GM21381 (cell line): Measurements from ENCODE around the gene PLK5.
"Not testable (repeated sequence)": the region's sequence is repeated elsewhere in the genome, so short reads cannot be mapped to it uniquely, and the experiment has no call there.

Experiments used
- ATAC-seq: cut with Tn5 transposase; IDR thresholded peaks from one replicate; pipeline ENCODE4 v1.9.1; 2021; ENCODE audit warnings: mild to moderate bottlenecking, moderate library complexity; ENCODE audit not compliant: unreplicated experiment

The PLK5 gene

GRCh38 chr19:1524972-1525325, 1.1 kb downstream of the PLK5 start:
- no peak for ATAC-seq

DNA sequence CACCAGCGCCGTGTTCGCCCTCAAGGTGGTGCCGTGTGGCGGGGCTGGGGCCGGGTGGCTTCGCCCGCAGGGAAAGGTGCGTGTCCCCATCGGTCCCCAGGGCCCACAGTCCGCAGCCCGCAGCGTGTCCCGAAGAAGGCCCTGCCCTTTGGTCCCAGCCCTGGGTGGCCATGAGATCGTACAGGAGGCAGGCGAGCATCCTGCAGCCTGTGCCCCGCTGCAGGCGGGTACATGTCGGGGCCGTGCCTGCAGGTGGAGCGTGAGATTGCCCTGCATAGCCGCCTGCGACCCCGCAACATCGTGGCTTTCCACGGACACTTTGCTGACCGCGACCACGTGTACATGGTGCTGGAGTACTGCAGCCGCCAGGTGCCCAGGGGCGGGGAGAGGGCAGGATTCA, 1.5 kb downstream of the PLK5 start:
- ATAC-seq, result no peak

DNA sequence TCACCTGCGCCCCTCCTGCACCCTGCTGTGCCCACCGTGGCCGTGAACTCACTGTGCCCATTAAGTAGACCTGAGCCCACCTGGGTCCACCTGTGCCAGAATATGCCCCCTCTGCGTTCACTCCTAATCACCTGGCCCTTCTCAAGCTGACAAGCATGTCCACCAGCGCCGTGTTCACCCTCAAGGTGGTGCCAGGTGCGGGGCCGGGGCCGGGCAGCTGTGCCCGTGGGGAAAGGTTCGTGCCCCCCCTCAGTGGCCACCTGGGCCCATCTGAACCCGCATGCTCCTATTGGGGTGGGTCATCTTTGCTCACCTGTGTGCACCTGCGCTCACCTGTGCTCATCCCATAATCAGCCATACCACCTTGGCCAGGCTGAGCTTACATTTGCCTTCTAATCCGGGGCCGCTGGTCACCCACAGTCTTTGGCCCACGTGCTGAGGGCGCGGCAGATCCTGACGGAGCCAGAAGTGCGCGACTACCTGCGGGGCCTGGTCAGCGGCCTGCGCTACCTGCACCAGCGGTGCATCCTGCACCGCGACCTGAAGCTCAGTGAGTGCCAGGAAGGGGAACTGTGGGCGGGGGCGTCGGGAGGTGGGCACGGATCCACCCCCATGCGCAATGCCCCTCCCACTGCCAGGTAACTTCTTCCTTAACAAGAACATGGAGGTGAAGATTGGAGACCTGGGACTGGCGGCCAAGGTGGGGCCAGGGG, 2.3 kb downstream of the PLK5 start:
- ATAC-seq, result no peak

DNA sequence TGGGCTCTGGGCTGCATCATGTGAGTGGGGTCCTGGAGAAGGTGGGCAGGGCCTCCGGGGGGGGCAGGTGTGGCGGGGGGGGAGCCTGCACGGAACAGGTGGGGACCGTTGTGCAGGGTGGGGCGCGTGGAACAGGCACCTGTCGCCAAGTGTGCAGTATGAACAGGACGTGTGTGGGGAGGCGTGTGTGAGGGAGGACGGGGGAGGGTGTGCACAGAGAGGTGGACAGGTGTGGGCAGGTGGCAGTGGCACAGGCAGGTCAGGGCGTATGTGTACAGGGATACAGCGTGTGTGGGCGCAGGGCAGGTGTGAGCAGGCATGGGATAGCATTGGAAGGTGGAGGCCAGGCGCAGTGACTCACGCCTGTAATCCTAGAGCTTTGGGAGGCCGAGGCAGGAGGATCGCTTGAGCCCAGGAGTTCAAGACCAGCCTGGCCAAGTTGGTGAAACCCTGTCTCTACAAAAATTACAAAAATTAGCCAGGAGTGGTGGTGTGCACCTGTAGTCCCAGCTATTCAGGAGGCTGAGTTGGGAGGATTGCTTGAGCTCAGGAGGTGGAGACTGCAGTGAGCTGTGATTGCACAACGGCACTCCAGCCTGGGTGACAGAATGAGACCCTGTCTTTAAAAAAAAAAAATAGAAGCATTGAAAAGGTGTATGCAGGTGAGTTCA, 3.2 kb downstream of the PLK5 start:
- no peak for ATAC-seq

DNA sequence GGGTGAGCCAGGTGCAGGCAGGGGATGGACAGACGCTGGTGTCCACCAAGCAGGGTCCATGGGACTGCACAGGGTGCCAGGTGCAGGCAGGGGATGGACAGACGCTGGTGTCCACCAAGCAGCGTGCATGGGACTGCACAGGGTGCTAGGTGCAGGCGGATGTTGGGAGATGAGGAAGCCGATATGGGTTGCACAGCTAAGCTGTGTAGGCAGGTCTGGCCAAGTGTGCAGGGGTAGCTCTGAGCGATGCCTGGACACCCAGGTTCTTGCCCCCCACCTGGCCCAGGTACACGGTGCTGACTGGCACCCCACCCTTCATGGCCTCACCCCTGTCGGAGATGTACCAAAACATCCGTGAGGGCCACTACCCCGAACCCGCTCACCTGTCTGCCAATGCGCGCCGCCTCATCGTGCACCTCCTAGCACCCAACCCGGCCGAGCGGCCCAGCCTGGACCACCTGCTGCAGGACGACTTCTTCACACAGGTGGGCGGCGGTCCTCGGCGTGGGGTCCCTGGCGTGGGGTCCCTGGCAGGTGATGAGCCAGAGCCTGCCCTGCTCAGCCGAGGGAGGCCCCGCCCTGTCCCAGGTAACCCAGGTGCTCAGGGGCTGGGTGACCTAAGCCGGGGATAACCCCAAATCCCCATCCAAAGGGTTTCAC, 3.9 kb downstream of the PLK5 start:
- no peak for ATAC-seq

DNA sequence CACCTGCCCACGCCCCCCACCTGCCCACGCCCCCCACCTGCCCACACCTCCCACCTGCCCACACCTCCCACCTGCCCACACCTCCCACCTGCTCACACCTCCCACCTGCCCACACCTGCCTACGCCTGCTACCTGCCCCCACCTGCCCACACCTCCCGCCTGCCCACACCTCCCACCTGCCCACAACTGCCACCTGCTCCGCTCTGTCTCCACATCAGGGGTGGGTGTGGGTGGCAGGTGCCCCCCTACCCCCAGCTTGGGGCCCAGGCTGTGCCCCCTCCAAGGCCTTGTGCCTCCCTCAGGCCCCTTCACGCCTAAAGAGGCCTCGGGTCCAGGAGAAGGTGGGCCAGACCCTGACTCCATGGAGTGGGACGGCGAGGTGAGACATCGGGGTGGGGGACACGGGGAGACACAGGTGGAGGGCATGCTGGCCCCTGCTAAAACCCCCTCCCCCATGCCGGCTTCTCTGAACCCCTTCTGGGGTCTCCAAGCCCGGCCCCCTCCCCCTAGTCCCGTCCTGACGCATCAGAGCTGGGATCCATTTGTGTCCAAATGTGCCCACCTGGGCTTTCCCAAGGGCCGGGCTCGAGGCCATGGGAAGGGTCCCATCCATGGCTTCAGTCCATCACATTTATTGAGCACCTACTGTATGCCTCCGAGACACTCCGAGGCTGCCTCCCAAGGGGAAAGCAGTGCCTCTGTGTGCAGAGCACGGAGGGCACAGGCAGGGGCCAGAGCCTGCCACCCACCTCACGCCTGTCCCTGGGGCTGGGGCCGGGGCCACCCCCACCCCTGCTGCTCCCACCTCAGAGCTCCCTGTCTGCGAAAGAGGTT, 4.9 kb downstream of the PLK5 start:
- ATAC-seq, result no peak

DNA sequence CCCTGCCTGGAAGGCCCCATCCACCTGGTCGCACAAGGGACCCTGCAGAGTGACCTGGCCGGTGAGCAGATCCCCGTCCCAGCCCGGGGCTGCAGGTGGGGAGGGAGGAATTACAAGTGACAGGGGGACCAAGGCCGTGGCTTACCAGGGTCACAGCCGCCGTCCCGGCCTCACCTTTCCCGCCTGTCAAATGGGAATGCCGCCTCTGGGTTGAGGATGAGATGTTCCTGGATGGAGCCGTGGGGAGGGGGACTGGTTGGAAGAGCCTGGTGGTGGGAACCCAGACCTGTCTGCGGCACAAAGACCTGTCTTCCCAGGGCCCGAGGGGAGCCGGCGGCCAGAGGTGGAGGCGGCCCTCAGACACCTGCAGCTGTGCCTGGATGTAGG, 5.5 kb downstream of the PLK5 start:
- ATAC-seq, result no peak

- not testable (repeated sequence) for ATAC-seq
These were observed 7.0 kb downstream of the PLK5 start for GRCh38 chr19:1530856-1531255.

DNA sequence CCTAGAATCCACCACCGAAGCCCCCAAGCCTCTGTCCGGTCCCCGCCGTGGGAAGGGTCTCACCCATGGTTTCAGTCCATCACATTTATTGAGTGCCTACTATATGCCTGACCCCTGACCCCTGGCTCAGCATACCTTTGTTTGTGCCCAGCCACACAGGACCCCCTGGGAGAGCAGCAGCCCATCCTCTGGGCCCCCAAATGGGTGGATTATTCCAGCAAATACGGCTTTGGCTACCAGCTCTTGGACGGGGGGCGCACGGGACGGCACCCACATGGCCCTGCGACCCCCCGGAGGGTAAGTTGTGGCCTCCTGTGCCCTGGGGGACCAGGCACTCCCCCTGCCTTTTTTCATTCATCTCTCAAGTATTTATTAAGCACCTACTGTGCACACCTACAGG, 7.7 kb downstream of the PLK5 start:
- no peak for ATAC-seq

DNA sequence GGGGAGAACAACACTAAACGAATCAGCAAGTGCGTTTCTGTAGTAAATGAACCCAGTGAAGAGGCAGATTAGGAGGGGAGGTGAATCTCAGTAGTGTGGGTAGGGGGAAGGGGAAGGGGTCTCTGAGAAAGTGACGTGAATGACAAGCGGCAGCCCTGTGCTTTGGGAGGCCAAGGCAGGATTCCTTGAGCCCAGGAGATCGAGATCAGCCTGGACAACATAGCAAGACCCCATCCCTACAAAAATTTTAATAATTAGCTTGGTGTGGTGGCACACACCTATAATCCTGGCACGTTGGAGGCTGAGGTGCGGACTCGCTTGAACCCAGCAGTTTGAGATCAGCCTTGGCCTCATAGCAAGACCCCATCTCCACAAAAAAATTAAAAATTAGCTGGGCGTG, 8.1 kb downstream of the PLK5 start:
- ATAC-seq, result no peak

DNA sequence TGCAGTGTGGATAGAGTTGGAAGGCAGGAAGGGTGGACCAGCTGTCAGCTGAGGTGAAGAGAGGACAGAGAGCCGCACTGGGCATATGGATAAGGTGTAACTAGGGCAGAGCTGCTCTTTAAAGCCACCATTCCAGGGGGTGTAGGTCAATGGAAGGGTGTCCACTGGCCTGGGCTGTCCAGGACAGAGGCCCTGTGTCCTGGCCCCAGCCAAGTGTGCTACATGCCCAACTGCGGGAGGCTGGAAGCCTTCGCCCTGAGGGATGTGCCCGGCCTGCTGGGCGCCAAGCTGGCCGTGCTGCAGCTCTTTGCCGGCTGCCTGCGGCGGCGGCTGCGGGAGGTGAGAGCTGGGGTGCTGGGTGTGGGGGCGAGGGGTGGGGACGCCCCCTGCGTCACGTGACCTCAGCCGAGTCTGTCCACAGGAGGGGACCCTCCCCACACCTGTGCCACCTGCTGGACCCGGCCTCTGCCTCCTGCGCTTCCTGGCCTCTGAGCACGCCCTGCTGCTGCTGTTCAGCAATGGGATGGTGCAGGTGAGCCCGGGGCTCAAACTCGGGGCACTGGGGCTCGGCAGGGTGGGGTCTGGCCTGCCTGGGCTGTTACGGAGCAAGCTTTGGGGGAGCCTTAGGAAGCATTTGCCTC, 9.8 kb downstream of the PLK5 start:
- ATAC-seq, result no peak

GRCh38 chr19:1534972-1535371, 11.1 kb downstream of the PLK5 start:
- ATAC-seq, result no peak

DNA sequence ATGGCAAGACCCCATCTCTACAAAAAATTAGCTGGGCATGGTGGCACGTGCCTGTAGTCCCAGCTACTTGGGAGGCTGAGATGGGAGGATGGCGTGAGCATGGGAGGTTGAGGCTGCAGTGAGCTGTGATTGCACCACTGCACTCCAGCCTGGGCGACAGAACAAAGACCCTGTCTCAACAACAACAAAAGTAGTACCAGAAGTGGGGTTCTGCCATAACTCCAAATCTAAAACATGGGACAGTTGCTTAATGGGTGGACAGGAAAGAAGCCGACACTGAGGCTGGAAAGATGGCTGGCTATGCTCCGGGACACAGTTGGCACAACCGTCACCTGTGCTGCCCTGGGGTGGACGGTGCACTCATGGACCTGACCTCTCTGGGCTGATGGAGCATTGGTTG, 11.8 kb downstream of the PLK5 start:
- not testable (repeated sequence) for ATAC-seq

GRCh38 chr19:1538978-1539377, 15.1 kb downstream of the PLK5 start:
- ATAC-seq, result no peak

GRCh38 chr19:1539749-1540148, 15.9 kb downstream of the PLK5 start:
- not testable (repeated sequence) for ATAC-seq

GRCh38 chr19:1540365-1540925, 16.6 kb downstream of the PLK5 start:
- no peak for ATAC-seq

- no peak for ATAC-seq
These were observed 25.6 kb downstream of the PLK5 start for GRCh38 chr19:1549332-1549945.

- no peak for ATAC-seq
These were observed 27.5 kb downstream of the PLK5 start for GRCh38 chr19:1551068-1552040.

- ATAC-seq, result no peak
These were observed 29.5 kb downstream of the PLK5 start for GRCh38 chr19:1553415-1553814.
